Coronary artery (tissue), 2 donors: ENCODE data around the gene MRTFB.
A peak's percentile ranks its signal among the peaks of the same experiment; 100 is the strongest.
"Not testable (repeated sequence)": the region's sequence is repeated elsewhere in the genome, so short reads cannot be mapped to it uniquely, and the experiment has no call there.

Experiments used
- DNase-seq: peaks from one replicate; pipeline ENCODE4 v3.0.0-alpha.2; 2017; ENCODE audit warnings: low spot score
- H3K27ac ChIP-seq, 2 donors: fragments of 200-600 bp; sonication (generic); one replicate each; pipeline ENCODE4 v1.5.1; 2016 to 2019
- H3K4me3 ChIP-seq: fragments of 200-600 bp; sonication (generic); 2 replicates; pipeline ENCODE4 v1.5.1; 2016; ENCODE audit warnings: mild to moderate bottlenecking, moderate library complexity
- TF ChIP-seq, protein P1 (sequence below): fragments of 200-600 bp; sonication (generic); IDR thresholded peaks from one replicate; pipeline ENCODE4 v1.5.1; 2019; ENCODE audit warnings: antibody characterized with exemption

The MRTFB gene

DNA sequence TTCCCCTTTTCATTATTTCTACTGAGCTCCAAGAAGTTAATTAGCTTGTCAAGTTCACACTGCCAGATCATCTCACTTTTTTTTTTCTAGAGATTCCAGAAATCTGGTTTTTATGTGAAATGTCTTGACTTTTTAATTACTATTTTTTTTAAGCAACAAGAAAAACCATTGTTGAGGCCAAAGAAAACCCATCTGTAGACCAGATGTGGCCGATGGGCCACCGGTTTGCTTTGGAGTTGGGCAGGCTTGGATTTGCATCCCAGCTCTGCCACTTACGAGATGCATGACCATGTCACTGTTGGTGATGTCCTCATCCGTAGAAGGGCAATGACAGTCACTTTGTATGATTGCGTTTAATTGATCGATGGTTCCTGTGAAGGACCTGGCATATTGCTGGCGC lies 34.2 kb upstream of the MRTFB start:
- no peak for DNase-seq
- TF ChIP-seq, protein P1, sequence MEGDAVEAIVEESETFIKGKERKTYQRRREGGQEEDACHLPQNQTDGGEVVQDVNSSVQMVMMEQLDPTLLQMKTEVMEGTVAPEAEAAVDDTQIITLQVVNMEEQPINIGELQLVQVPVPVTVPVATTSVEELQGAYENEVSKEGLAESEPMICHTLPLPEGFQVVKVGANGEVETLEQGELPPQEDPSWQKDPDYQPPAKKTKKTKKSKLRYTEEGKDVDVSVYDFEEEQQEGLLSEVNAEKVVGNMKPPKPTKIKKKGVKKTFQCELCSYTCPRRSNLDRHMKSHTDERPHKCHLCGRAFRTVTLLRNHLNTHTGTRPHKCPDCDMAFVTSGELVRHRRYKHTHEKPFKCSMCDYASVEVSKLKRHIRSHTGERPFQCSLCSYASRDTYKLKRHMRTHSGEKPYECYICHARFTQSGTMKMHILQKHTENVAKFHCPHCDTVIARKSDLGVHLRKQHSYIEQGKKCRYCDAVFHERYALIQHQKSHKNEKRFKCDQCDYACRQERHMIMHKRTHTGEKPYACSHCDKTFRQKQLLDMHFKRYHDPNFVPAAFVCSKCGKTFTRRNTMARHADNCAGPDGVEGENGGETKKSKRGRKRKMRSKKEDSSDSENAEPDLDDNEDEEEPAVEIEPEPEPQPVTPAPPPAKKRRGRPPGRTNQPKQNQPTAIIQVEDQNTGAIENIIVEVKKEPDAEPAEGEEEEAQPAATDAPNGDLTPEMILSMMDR = no peak

DNA sequence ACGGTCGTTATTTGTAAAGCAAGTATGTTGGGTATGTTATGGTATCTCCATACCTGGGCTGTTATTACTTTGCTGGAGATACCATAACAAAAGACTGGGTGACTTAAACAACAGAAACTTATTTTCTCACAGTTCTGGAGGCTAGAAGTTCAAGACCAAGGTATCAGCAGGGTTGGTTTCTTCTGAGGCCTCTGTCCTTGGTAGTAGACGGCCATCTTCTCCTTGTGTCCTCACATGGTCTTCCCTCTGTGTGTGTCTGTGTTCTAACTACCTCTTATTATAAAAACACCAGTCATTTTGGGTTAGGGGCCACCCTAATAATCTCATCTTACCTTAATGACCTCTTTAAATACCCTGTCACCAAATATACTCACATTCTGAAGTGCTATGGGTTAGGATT lies 33.2 kb upstream of the MRTFB start:
- DNase-seq = no peak
- Histone ChIP-seq H3K4me3 (no peak overlapping the region), H3K27ac (no peak overlapping the region)
- TF ChIP-seq, protein P1 = no peak

More for the DNA sequence above, 34.2 kb upstream of the MRTFB start:
- Histone ChIP-seq H3K4me3 (no peak overlapping the region), H3K27ac (no peak overlapping the region)

DNA sequence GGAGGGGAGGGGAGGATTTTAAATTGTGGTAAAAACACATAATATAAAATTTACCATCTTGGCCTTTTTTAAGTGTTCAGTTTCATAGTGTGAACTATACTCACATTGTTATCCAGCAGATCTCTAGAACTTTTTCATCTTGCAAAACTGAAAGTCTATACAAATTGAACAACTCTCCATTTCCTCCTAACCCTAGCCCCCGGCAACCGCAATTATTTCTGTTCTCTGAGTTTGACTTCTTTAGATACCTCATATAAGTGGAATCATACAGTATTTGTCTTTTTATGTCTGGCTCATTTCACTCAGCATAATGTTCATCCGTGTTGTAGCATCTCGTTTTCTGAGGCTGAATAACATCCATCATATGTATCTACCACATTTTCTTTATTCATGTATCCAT lies 30.0 kb upstream of the MRTFB start:
- H3K27ac ChIP-seq = no peak overlapping the region
- H3K4me3 ChIP-seq = no peak overlapping the region
- TF ChIP-seq, protein P1 = no peak
- DNase-seq = no peak

DNA sequence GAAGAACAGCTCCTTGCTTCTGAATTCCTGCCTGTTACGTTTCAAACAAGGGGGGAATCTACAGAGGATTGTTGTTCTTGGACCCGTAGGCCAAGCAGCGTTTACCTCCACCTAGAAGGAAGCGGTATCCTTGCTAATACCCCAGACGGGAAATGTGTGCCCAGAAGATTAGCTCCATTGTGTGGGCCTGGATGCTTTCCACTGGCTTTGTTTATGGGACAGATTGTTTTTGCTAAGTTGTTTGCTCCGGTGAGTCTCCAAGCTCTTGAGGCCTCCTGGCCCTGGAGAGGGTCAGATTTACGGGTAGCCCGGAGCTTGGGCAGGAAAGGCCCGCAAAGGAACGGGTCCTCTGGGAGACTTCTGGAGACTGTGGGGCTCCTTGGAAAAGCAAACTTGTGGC lies 28.4 kb upstream of the MRTFB start:
- no peak for DNase-seq
- Histone ChIP-seq H3K4me3 (no peak overlapping the region), H3K27ac (peak overlapping the region in 1 of 2 donors; percentile 65)
- TF ChIP-seq, protein P1 = no peak

DNA sequence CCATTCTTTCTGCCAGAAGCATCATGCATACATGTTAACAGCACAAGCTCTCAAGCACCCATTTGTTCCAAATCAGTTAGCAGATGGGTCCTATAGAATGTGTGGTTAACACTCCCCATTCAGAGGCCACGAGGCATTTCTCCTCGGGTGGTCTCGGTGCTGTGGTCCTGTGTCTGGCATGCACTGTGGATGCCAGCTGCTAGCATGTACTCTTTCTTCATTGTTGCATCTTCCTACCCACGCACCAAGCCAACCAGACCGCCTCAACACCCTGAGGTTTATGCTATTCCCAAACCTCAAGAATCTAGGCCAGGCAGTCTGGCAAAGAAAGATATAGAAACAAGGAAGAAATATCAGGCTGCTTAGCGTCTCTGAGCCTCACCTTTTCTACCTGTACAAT lies 27.8 kb upstream of the MRTFB start:
- no peak for DNase-seq
- TF ChIP-seq, protein P1 = no peak
- H3K4me3 ChIP-seq = no peak overlapping the region
- peak overlapping the region in 1 of 2 donors; percentile 65 for H3K27ac ChIP-seq

DNA sequence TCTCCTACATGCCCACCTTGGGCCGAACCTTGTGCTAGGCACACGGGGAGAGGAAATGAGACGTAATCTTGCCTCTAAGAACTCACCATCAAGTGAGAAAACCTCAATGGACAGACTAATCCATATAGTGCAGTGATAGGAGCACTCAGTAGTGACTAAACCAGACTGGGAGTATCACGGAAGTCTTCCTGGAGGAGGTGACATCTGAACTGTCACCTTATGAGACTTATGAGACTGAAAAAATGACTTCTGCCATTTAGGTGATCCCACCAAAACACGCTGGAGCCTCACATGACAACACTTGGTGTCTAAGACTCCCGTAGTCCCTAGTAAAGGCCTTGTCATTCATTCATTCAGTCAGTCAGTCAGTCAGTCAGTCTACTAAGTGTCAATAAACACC lies 27.3 kb upstream of the MRTFB start:
- Histone ChIP-seq H3K4me3 (no peak overlapping the region), H3K27ac (peak overlapping the region in 1 of 2 donors; percentile 65)
- TF ChIP-seq, protein P1 = no peak
- DNase-seq = no peak

DNA sequence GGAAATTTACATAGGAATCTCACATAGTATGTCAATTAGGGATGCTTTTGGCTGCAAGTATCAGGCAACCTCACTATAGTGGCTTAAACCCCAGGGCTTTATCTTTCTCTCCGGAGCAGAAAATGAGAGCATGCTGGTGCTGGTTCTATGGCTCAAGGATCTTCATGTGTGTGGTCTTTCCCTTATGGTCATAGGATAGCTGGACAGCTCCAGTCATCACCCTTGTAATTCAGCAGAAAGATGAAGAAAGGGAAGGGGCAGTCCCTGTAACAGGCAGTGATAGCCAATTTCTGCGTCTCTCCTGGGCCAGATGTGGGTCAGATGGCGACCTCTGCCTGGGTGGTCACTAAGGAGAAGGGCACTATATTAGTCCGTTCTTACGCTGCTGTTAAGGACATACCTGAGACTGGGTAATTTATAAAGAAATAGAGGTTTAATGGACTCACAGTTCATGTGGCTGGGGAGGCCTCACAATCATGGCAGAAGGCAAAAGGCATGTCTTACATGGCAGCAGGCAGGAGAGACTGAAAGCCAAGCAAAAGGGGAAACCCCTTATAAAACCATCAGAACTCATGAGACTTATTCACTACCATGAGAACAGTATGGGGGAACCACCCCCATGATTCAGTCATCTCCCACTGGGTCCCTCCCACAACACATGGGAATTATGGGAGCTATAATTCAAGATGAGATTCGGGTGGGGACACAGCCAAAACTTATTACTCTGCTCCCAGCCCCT lies 23.8 kb upstream of the MRTFB start:
- DNase-seq, H3K27ac ChIP-seq: not testable (repeated sequence)

More for the DNA sequence above, 23.8 kb upstream of the MRTFB start:
- not testable (repeated sequence) for H3K4me3 ChIP-seq
